Upper lobe of left lung (tissue), 4 donors: ENCODE results near the gene C1orf174.

ENCODE experiments used
- POLR2AphosphoS5 ChIP-seq, 2 donors: sonication (generic); formaldehyde crosslinking; IDR thresholded peaks; one replicate each; pipeline ENCODE4 v1.5.1; 2017; ENCODE audit warnings: antibody characterized with exemption in 2 of 2
- TF ChIP-seq, protein P1 (sequence below), 6 experiments: fragments of 450-650 bp in 4 of 6; fragments of 200-600 bp in 2 of 6; sonication (generic) in 2 of 6; IDR thresholded peaks; one replicate each; pipeline ENCODE4 v1.5.1; 2016 to 2019; ENCODE audit warnings: antibody characterized with exemption in 6 of 6

- no peak for TF ChIP-seq POLR2AphosphoS5 (IDR thresholded peaks at IDR 0.05)
- TF ChIP-seq, protein P1, sequence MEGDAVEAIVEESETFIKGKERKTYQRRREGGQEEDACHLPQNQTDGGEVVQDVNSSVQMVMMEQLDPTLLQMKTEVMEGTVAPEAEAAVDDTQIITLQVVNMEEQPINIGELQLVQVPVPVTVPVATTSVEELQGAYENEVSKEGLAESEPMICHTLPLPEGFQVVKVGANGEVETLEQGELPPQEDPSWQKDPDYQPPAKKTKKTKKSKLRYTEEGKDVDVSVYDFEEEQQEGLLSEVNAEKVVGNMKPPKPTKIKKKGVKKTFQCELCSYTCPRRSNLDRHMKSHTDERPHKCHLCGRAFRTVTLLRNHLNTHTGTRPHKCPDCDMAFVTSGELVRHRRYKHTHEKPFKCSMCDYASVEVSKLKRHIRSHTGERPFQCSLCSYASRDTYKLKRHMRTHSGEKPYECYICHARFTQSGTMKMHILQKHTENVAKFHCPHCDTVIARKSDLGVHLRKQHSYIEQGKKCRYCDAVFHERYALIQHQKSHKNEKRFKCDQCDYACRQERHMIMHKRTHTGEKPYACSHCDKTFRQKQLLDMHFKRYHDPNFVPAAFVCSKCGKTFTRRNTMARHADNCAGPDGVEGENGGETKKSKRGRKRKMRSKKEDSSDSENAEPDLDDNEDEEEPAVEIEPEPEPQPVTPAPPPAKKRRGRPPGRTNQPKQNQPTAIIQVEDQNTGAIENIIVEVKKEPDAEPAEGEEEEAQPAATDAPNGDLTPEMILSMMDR (IDR thresholded peaks at IDR 0.05), result no peak
Observed at GRCh38 chr1:3850857-3851256, 49.2 kb downstream of the C1orf174 start.
